Kidney (tissue), 14 donors: Measurements from ENCODE around the gene ANKRD13B. TPM values are rescaled to one million over a fixed set of nuclear protein-coding genes. Genes with fewer than 3 reads are reported as not detected.

ENCODE experiments used
- DNase-seq, 5 donors: peaks; one replicate each; pipeline ENCODE4 v3.0.0-alpha.2; 2013 to 2020
- FAIRE-seq: peaks from 2 replicates; lab custom pipeline; 2012; peaks lifted over from hg19 to GRCh38; lab: Jason Lieb, UNC
- H3K27ac ChIP-seq, 2 donors: one replicate each; pipeline ENCODE4 v1.7.0; 2013; ENCODE audit warnings: low read depth in 2 of 2, low read length in 2 of 2, inconsistent platforms in 1 of 2
- H3K27me3 ChIP-seq: one replicate; pipeline ENCODE4 v1.7.1; 2013; ENCODE audit warnings: low read length, inconsistent platforms; ENCODE audit not compliant: control insufficient read depth, insufficient read depth
- H3K36me3 ChIP-seq, 3 donors: one replicate each; pipeline versions ENCODE4 v1.7.0 to v1.7.1; 2013; ENCODE audit warnings: low read length in 3 of 3, control low read depth in 1 of 3, inconsistent platforms in 1 of 3; ENCODE audit not compliant: insufficient read depth in 3 of 3, control insufficient read depth in 2 of 3
- H3K4me1 ChIP-seq, 3 donors: one replicate each; pipeline versions ENCODE4 v1.7.0 to v1.7.1; 2013; ENCODE audit warnings: low read length in 3 of 3, inconsistent platforms in 1 of 3, low read depth in 1 of 3; ENCODE audit not compliant: control insufficient read depth in 2 of 3, insufficient read depth in 2 of 3
- H3K4me3 ChIP-seq, 3 donors: one replicate each; pipeline versions ENCODE4 v1.7.0 to v1.8.1; 2013; ENCODE audit warnings: low read length in 3 of 3, control low read depth in 1 of 3, inconsistent platforms in 1 of 3
- H3K9ac ChIP-seq, 3 donors: one replicate each; pipeline versions ENCODE4 v1.7.0 to v1.7.1; 2013; ENCODE audit warnings: low read length in 3 of 3, control low read depth in 1 of 3, inconsistent platforms in 1 of 3
- H3K9me3 ChIP-seq, 3 donors: one replicate each; pipeline versions ENCODE4 v1.7.0 to v1.7.1; 2013; ENCODE audit warnings: low read length in 3 of 3, control low read depth in 1 of 3, inconsistent platforms in 1 of 3; ENCODE audit not compliant: control insufficient read depth in 2 of 3, insufficient read depth in 1 of 3
- intact Hi-C: fragments of 100-400 bp; cut with DNase I; formaldehyde crosslinking; loops from one replicate; pipeline ENCODE4 v1.11.1; 2022
- polyA plus RNA-seq: library from polyadenylated mRNA; stranded (reverse); fragments of 350-450 nt; fragmentation: Illumina TruSeq; extraction: RNeasy Lipid Tissue Mini Kit (QIAGEN cat#74804); gene quantifications from one replicate; pipeline ENCODE4 v1.2.3, GENCODE V29; 2014; ENCODE audit warnings: low read depth, low replicate concordance; ENCODE audit not compliant: insufficient read depth
- total RNA-seq: library from RNA; stranded (reverse); fragmentation: NEBNext Ultra II Directional; extraction: Animal tissue kit (Norgen Biotek cat#: 25700); gene quantifications from one replicate; pipeline ENCODE4 v1.2.1, GENCODE V29; 2021
- TF ChIP-seq, protein P1 (sequence below): IDR thresholded peaks from 3 replicates; pipeline ENCODE4 v1.5.1; 2012; ENCODE audit warnings: mild to moderate bottlenecking, moderate library complexity, borderline replicate concordance; ENCODE audit not compliant: insufficient read depth; ENCODE audit errors: extremely low read depth
- donor health status: control.
- donor health status: control.
- donor health status: control.
- donor health status: control.
- donor health status: control.
- donor health status: DM: yes; HTN: yes; CAD: no.
- donor health status: Normal renal cell carcinoma (clear cell type).

ANKRD13B gene
- total and polyA plus RNA-seq, 2 donors from 2014 or later: 2.8 to 3.3 TPM

DNA sequence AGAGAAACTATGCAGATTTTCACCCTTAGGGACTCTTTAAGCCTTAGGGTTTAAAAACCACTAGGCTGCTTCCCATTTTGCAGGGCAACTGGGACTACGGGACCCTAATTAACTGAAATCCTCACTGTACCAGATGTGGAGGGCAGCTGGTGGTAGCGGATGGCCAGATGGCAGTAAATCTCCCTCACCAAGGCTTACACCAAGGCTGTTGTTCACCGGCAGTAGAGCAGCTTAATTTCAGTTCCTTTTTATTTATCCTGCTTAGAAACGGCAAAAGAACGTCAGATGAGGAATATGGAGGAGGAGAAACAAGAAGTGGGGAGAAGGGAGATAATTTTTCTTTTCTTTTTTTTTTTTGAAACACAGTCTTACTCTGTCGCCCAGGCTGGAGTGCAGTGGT, 32.6 kb upstream of the ANKRD13B start:
- H3K4me3 ChIP-seq: no peak overlapping the region
- TF ChIP-seq, protein P1, sequence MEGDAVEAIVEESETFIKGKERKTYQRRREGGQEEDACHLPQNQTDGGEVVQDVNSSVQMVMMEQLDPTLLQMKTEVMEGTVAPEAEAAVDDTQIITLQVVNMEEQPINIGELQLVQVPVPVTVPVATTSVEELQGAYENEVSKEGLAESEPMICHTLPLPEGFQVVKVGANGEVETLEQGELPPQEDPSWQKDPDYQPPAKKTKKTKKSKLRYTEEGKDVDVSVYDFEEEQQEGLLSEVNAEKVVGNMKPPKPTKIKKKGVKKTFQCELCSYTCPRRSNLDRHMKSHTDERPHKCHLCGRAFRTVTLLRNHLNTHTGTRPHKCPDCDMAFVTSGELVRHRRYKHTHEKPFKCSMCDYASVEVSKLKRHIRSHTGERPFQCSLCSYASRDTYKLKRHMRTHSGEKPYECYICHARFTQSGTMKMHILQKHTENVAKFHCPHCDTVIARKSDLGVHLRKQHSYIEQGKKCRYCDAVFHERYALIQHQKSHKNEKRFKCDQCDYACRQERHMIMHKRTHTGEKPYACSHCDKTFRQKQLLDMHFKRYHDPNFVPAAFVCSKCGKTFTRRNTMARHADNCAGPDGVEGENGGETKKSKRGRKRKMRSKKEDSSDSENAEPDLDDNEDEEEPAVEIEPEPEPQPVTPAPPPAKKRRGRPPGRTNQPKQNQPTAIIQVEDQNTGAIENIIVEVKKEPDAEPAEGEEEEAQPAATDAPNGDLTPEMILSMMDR: no peak
- no peaks in the 10 kb centered on the region for H3K9me3 ChIP-seq
- no peaks in the 10 kb centered on the region for H3K27me3 ChIP-seq
- peak in 3 of 5 donors; percentile 23 to 37 (median 31) for DNase-seq
- no peak overlapping the region for H3K27ac ChIP-seq
- H3K9ac ChIP-seq: no peak overlapping the region
- peaks cover 0 to 5% (median 4%) of the 10 kb centered on the region in 3 donors for H3K36me3 ChIP-seq
- intact Hi-C loops: no loop called here
- peaks cover 0 to 14% (median 13%) of the 10 kb centered on the region in 3 donors for H3K4me1 ChIP-seq
- FAIRE-seq: no peak

DNA sequence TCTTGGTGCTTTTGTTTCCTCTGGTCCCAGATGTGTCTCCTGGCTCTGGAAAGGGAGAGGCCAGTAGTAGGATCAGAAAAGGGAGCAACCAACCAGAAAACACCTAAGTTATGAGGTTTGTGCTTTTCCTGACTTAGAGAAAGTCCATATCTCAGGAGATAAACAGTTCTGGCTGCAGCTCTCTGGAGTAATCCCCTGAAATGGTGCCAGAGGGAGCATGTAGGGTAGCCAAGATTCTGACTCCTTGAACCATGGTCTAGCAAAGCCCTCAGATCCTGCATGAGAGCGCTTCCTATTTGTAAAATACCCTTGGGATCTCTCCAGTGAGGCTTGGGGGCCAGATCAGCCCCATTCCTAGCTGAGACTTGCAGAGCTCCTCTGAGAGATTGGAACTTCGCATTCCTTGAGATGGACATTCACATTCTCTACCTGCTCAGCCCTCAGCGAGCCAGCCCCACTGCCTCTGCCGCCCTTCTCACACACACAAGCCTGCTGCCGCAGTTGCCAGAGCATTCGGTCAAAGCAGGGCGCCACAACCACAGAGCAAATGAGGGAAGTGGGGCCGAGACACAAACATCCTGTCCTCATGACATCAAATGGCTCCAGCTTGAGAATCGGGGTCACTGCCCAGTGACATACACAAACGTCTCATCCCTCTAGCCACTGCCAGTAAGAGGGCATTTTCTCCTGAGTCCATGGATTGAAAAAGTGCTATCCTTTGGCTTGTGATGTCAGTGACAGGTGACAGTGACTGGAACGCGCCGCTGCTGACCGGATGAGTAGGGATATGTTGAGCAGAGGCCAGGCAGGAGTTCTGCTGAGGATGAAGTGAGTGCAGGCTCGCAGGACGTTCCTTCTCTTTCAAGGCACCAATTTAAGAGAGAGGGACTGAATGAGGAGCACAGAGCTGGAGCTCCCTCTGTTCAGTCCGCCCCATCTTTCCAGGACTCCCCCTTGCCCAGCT, 31.1 kb upstream of the ANKRD13B start:
- no peak for DNase-seq
- no peaks in the 10 kb centered on the region for H3K9me3 ChIP-seq
- intact Hi-C loops: no loop called here

DNA sequence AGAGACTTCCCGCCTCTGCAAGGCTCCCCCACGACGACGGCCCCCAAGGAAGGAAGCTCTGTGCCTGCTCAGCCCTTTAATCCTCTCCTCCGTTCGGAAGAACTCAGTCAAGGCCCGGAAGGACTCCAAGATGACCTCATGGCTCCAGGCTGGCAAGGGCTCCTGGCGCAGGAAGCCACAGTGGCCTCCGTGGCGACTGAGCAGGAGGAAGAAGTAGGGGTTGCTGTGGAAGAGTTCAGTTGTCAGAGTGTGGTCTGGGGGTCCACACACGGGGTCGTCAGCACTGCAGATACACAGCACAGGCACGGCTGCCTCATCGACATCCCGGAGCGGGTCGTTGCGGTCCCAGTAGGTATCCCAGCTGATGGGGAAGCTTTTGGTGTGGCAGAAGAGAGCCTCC, 30.3 kb upstream of the ANKRD13B start:
- FAIRE-seq (no peak), DNase-seq (peak in 1 of 5 donors; percentile 49)
- TF ChIP-seq, protein P1: no peak
- Histone ChIP-seq H3K4me1 (peaks cover 0 to 13% (median 4%) of the 10 kb centered on the region in 3 donors), H3K36me3 (peaks cover 0 to 5% (median 4%) of the 10 kb centered on the region in 3 donors), H3K9ac (no peak overlapping the region), H3K9me3 (no peaks in the 10 kb centered on the region), H3K27me3 (no peaks in the 10 kb centered on the region), H3K27ac (no peak overlapping the region), H3K4me3 (no peak overlapping the region)
- intact Hi-C loops: no loop called here

More for the DNA sequence above, 31.1 kb upstream of the ANKRD13B start:
- H3K4me1 ChIP-seq: peaks cover 0 to 12% (median 4%) of the 10 kb centered on the region in 3 donors
- H3K27me3 ChIP-seq: no peaks in the 10 kb centered on the region
- peak overlapping the region in 1 of 2 donors; percentile 41 for H3K27ac ChIP-seq
- H3K9ac ChIP-seq: no peak overlapping the region
- no peak for FAIRE-seq
- peaks cover 0 to 5% (median 4%) of the 10 kb centered on the region in 3 donors for H3K36me3 ChIP-seq
- no peak overlapping the region for H3K4me3 ChIP-seq
- TF ChIP-seq, protein P1: no peak
